Stimulated activated CD4-positive, alpha-beta T cell treated with anti-CD3 and anti-CD28 coated beads, Interleukin-4, amount 100 ng/mL, for 1 hour (primary cell): ENCODE data around the gene SLFN11.
"Not testable (repeated sequence)": the region's sequence is repeated elsewhere in the genome, so short reads cannot be mapped to it uniquely, and the experiment has no call there.

Source experiments
- DNase-seq: peaks from one replicate; pipeline ENCODE4 v3.0.0-alpha.2; 2020

Gene SLFN11

GRCh38 chr17:35350493-35350892 lies 22.9 kb downstream of the SLFN11 start:
- no peak for DNase-seq

GRCh38 chr17:35345926-35346771 lies 27.3 kb downstream of the SLFN11 start:
- DNase-seq: no peak

- DNase-seq: no peak
These were observed 27.9 kb downstream of the SLFN11 start for GRCh38 chr17:35345445-35345925.

- DNase-seq: no peak
These were observed 29.2 kb downstream of the SLFN11 start for GRCh38 chr17:35344262-35344661.

- no peak for DNase-seq
These were observed 31.1 kb downstream of the SLFN11 start for GRCh38 chr17:35342276-35342675.

- no peak for DNase-seq
These were observed 31.9 kb downstream of the SLFN11 start for GRCh38 chr17:35341411-35341992.

GRCh38 chr17:35338230-35338629 lies 35.2 kb downstream of the SLFN11 start:
- no peak for DNase-seq

- DNase-seq: no peak
These were observed 36.1 kb downstream of the SLFN11 start for GRCh38 chr17:35337364-35337763.

GRCh38 chr17:35333578-35333977 lies 39.8 kb downstream of the SLFN11 start:
- not testable (repeated sequence) for DNase-seq

GRCh38 chr17:35322749-35323148 lies 50.7 kb downstream of the SLFN11 start:
- DNase-seq: no peak

- DNase-seq: no peak
These were observed 57.5 kb downstream of the SLFN11 start for GRCh38 chr17:35315971-35316370.

GRCh38 chr17:35315283-35315682 lies 58.1 kb downstream of the SLFN11 start:
- DNase-seq: no peak

GRCh38 chr17:35314415-35315216 lies 58.8 kb downstream of the SLFN11 start:
- DNase-seq: no peak

- peak; percentile 5 for DNase-seq
These were observed 59.5 kb downstream of the SLFN11 start for GRCh38 chr17:35313875-35314409.

- DNase-seq: peak; percentile 60
These were observed 60.4 kb downstream of the SLFN11 start for GRCh38 chr17:35312790-35313711.

- DNase-seq: no peak
These were observed 61.1 kb downstream of the SLFN11 start for GRCh38 chr17:35312346-35312745.

GRCh38 chr17:35309345-35309744 lies 64.1 kb downstream of the SLFN11 start:
- DNase-seq: not testable (repeated sequence)
